ENCODE data around the gene ZNF581. TPM values are rescaled to one million over a fixed set of nuclear protein-coding genes. Genes with fewer than 3 reads are reported as not detected.

Gene ZNF581
- total RNA-seq, 1 experiment from 2014 or later: 37.5 TPM

- ATAC-seq (no peak), DNase-seq (no peak)
- intact Hi-C loops (cut with micrococcal nuclease): loop anchor here (5.0 kb wide), 2 partner anchors 37 to 172 kb away; partner anchors contain the start of genes C19orf85, FIZ1 and ISOC2
- no peaks in the 10 kb centered on the region for H3F3A ChIP-seq (ENCODE audit: low read length, unreplicated experiment)
- H3K4me3 ChIP-seq (ENCODE audit: low read length): no peak overlapping the region
- no peak overlapping the region for H3K9ac ChIP-seq (ENCODE audit: low read length)
- peaks cover 13% of the 10 kb centered on the region for H3K4me1 ChIP-seq (ENCODE audit: insufficient read depth, low read length)
- peak overlapping the region; percentile 99; the same call in 1 of the 2 replicates for H3K4me2 ChIP-seq (ENCODE audit: low read length)
- ChIA-PET POLR2A (ENCODE audit: unreplicated experiment) (no interaction called here), CTCF (interaction anchor here (1.0 to 1.6 kb wide), 3 partner anchors 20 to 478 kb away, joined by 3 to 12 read pairs (median 3); no protein-coding TSS in a partner anchor)
- H2AFZ ChIP-seq (ENCODE audit: low read length): peak overlapping the region; percentile 81
- H3K79me2 ChIP-seq (ENCODE audit: low read length): peaks cover 41% of the 10 kb centered on the region
- no peaks in the 10 kb centered on the region for H3K36me3 ChIP-seq (ENCODE audit: low read depth, low read length)
- no peaks in the 10 kb centered on the region for H3K27me3 ChIP-seq (ENCODE audit: low read length)
- H3K27ac ChIP-seq (ENCODE audit: low read length): no peak overlapping the region
- TF ChIP-seq EZH2 (IDR thresholded peaks at IDR 0.05; ENCODE audit: low read length, unreplicated experiment) (no peak), EZH2phosphoT487 (IDR thresholded peaks at IDR 0.05; ENCODE audit: borderline replicate concordance, low read length) (no peak), CTCF (conservative IDR thresholded peaks at IDR 0.05; ENCODE audit: low read depth, low read length) (no peak)
- H3K9me2 ChIP-seq (replicated peaks; ENCODE audit: low read length): no peaks in the 10 kb centered on the region
- BruUV-seq (replicated peaks): no TSS peak
- H3K9me3 ChIP-seq (ENCODE audit: low read length): no peaks in the 10 kb centered on the region
- no peaks in the 10 kb centered on the region for H4K20me1 ChIP-seq (ENCODE audit: low read length)
Measured at GRCh38 chr19:55633861-55634260, 9.6 kb upstream of the ZNF581 start.

GRCh38 chr19:55635334-55635717 is 8.1 kb upstream of the ZNF581 start:
- Histone ChIP-seq H2AFZ (ENCODE audit: low read length) (peak overlapping the region; percentile 81), H3K27ac (ENCODE audit: low read length) (peak overlapping the region; percentile 65), H3K4me3 (ENCODE audit: low read length) (peak overlapping the region; percentile 99), H3K4me1 (ENCODE audit: insufficient read depth, low read length) (peaks cover 19% of the 10 kb centered on the region), H3K4me2 (ENCODE audit: low read length) (peak overlapping the region; percentile 99), H3K9ac (ENCODE audit: low read length) (peak overlapping the region; percentile 97), H3F3A (ENCODE audit: low read length, unreplicated experiment) (peaks cover 4% of the 10 kb centered on the region), H3K79me2 (ENCODE audit: low read length) (peaks cover 51% of the 10 kb centered on the region), H3K36me3 (ENCODE audit: low read depth, low read length) (no peaks in the 10 kb centered on the region), H3K27me3 (ENCODE audit: low read length) (no peaks in the 10 kb centered on the region), H3K9me3 (ENCODE audit: low read length) (no peaks in the 10 kb centered on the region), H3K9me2 (replicated peaks; ENCODE audit: low read length) (no peaks in the 10 kb centered on the region), H4K20me1 (ENCODE audit: low read length) (no peaks in the 10 kb centered on the region)
- CTCF ChIA-PET: interaction anchor here (0.6 kb wide), 1 partner anchor 11 kb away, joined by 7 read pairs; the partner anchor contains the start of gene ZNF784
- POLR2A ChIA-PET (ENCODE audit: unreplicated experiment): no interaction called here
- DNase-seq: no peak
- intact Hi-C loops (cut with micrococcal nuclease): no loop called here
- no peak for ATAC-seq
- TSS peak; percentile 82 for BruUV-seq (replicated peaks)
- TF ChIP-seq EZH2phosphoT487 (IDR thresholded peaks at IDR 0.05; ENCODE audit: borderline replicate concordance, low read length): no peak
- TF ChIP-seq CTCF (conservative IDR thresholded peaks at IDR 0.05; ENCODE audit: low read depth, low read length): no peak
- no peak for TF ChIP-seq EZH2 (IDR thresholded peaks at IDR 0.05; ENCODE audit: low read length, unreplicated experiment)

- POLR2A ChIA-PET (ENCODE audit: unreplicated experiment): no interaction called here
- ATAC-seq (no peak), DNase-seq (no peak)
- H3K36me3 ChIP-seq (ENCODE audit: low read depth, low read length): no peaks in the 10 kb centered on the region
- H2AFZ ChIP-seq (ENCODE audit: low read length): no peak overlapping the region
- H3K9me3 ChIP-seq (ENCODE audit: low read length): no peaks in the 10 kb centered on the region
- intact Hi-C loops (cut with micrococcal nuclease): no loop called here
- H4K20me1 ChIP-seq (ENCODE audit: low read length): no peaks in the 10 kb centered on the region
- peaks cover 51% of the 10 kb centered on the region for H3K79me2 ChIP-seq (ENCODE audit: low read length)
- CTCF ChIA-PET: interaction anchor here (0.6 to 0.7 kb wide), 2 partner anchors 17 to 132 kb away, joined by 4 to 9 read pairs; no protein-coding TSS in a partner anchor
- H3K4me2 ChIP-seq (ENCODE audit: low read length): peak overlapping the region; percentile 99
- no peak overlapping the region for H3K27ac ChIP-seq (ENCODE audit: low read length)
- H3K4me3 ChIP-seq (ENCODE audit: low read length): peak overlapping the region; percentile 99
- H3K9me2 ChIP-seq (replicated peaks; ENCODE audit: low read length): no peaks in the 10 kb centered on the region
- no peaks in the 10 kb centered on the region for H3K27me3 ChIP-seq (ENCODE audit: low read length)
- peaks cover 4% of the 10 kb centered on the region for H3F3A ChIP-seq (ENCODE audit: low read length, unreplicated experiment)
- TF ChIP-seq CTCF (conservative IDR thresholded peaks at IDR 0.05; ENCODE audit: low read depth, low read length) (no peak), EZH2phosphoT487 (IDR thresholded peaks at IDR 0.05; ENCODE audit: borderline replicate concordance, low read length) (no peak), EZH2 (IDR thresholded peaks at IDR 0.05; ENCODE audit: low read length, unreplicated experiment) (no peak)
- peak overlapping the region; percentile 97 for H3K9ac ChIP-seq (ENCODE audit: low read length)
- no TSS peak for BruUV-seq (replicated peaks)
- peaks cover 21% of the 10 kb centered on the region for H3K4me1 ChIP-seq (ENCODE audit: insufficient read depth, low read length)
Measured at GRCh38 chr19:55635856-55636440, 7.5 kb upstream of the ZNF581 start.
